K562 (cell line): ENCODE results near the gene CNTN4. TPM values are rescaled to one million over a fixed set of nuclear protein-coding genes. Genes with fewer than 3 reads are reported as not detected.

Experiments used
- ATAC-seq: fragments of 200-7000 bp; cut with Tn5 transposase; 3 replicates; pipeline ENCODE4 v1.9.1; 2020; ENCODE audit warnings: moderate library complexity
- BruUV-seq: library from RNA; stranded (reverse); fragments of 400-500 nt; replicated peaks from 2 replicates; lab custom pipeline; 2021; lab: Mats Ljungman, UMichigan
- CTCF ChIA-PET: fragments of 300-600 bp; formaldehyde crosslinking; extraction: SDS; loops from one replicate; lab custom pipeline; 2021; ENCODE audit warnings: low intra/inter-chr PET ratio; lab: Yijun Ruan, JAX
- POLR2A ChIA-PET: fragments of 300-600, 350-650 bp; sonication (Branson Sonifier 250); formaldehyde crosslinking; extraction: SDS; loops from one replicate; lab custom pipeline; 2021; ENCODE audit warnings: antibody characterized with exemption, inconsistent platforms; lab: Yijun Ruan, JAX
- DNase-seq, 4 experiments: peaks; one replicate each; pipeline versions ENCODE4 v3.0.0 to v3.0.0-alpha.2; 2011 to 2018; ENCODE audit warnings: low spot score in 3 of 4, mixed read lengths in 3 of 4; ENCODE audit errors: extremely low read depth in 1 of 4
- FAIRE-seq: peaks from 2 replicates; lab custom pipeline; 2011; peaks lifted over from hg19 to GRCh38; lab: Jason Lieb, UNC
- H2AFZ ChIP-seq: 2 replicates; pipeline ENCODE4 v1.6.0; 2011; ENCODE audit warnings: low read depth, low read length, control low read depth, inconsistent platforms
- H3K27ac ChIP-seq: fragments of 200-600 bp; 3 replicates; pipeline ENCODE4 v1.8.0; 2011; ENCODE audit warnings: low read depth, mild to moderate bottlenecking, control low read depth, inconsistent platforms, low read length, moderate library complexity, mixed read lengths; ENCODE audit errors: extremely low read depth
- H3K27me3 ChIP-seq, 2 experiments: fragments of 300-600 bp in 1 of 2; 2 replicates in 1 of 2; 3 replicates in 1 of 2; pipeline versions ENCODE4 v1.6.0 to v1.8.0; 2011; ENCODE audit warnings: inconsistent platforms in 2 of 2, low read length in 2 of 2, mild to moderate bottlenecking in 1 of 2, mixed read lengths in 1 of 2, moderate library complexity in 1 of 2; ENCODE audit not compliant: control insufficient read depth in 2 of 2, insufficient read depth in 2 of 2
- H3K36me3 ChIP-seq: fragments of 300-600 bp; 3 replicates; pipeline ENCODE4 v1.8.0; 2011; ENCODE audit warnings: mild to moderate bottlenecking, low read length, inconsistent platforms; ENCODE audit not compliant: control insufficient read depth, insufficient read depth
- H3K4me1 ChIP-seq, 2 experiments: fragments of 200-600 bp in 1 of 2; replicated peaks in 1 of 2; 2 replicates in 1 of 2; 3 replicates in 1 of 2; pipeline versions ENCODE4 v1.5.1 to v1.8.0; 2011; ENCODE audit warnings: inconsistent platforms in 2 of 2, low read length in 2 of 2, mild to moderate bottlenecking in 1 of 2, mixed read lengths in 1 of 2, moderate library complexity in 1 of 2; ENCODE audit not compliant: control insufficient read depth in 2 of 2, insufficient read depth in 2 of 2
- H3K4me2 ChIP-seq: 2 replicates; pipeline ENCODE4 v1.6.1; 2011; ENCODE audit warnings: low read length, control low read depth, inconsistent platforms, mixed read lengths; ENCODE audit not compliant: insufficient read depth
- H3K4me3 ChIP-seq: fragments of 200-600 bp; sonication (generic), shearing (Covaris generic); 2 replicates; pipeline ENCODE4 v1.5.1; 2016; ENCODE audit warnings: control low read depth, inconsistent platforms
- H3K79me2 ChIP-seq: fragments of 200-600 bp; 3 replicates; pipeline ENCODE4 v1.8.0; 2011; ENCODE audit warnings: low read length, inconsistent platforms; ENCODE audit not compliant: control insufficient read depth, insufficient read depth
- H3K9ac ChIP-seq, 2 experiments: 2 replicates each; pipeline versions ENCODE4 v1.6.0 to v1.6.1; 2011; ENCODE audit warnings: low read depth in 2 of 2, low read length in 2 of 2, control low read depth in 1 of 2, inconsistent platforms in 1 of 2, mild to moderate bottlenecking in 1 of 2, mixed read lengths in 1 of 2; ENCODE audit not compliant: insufficient read depth in 1 of 2
- H3K9me1 ChIP-seq: one replicate; pipeline ENCODE4 v1.6.0; 2011; ENCODE audit warnings: inconsistent platforms, mild to moderate bottlenecking, low read length, moderate library complexity; ENCODE audit not compliant: control insufficient read depth, insufficient read depth
- H3K9me3 ChIP-seq: replicated peaks from 2 replicates; pipeline ENCODE4 v1.5.1; 2011; ENCODE audit warnings: low read depth, low read length, inconsistent platforms; ENCODE audit not compliant: control insufficient read depth, insufficient read depth
- H4K20me1 ChIP-seq: replicated peaks from 2 replicates; pipeline ENCODE4 v1.6.1; 2011; ENCODE audit warnings: low read length, inconsistent platforms, mixed read lengths; ENCODE audit not compliant: control insufficient read depth, insufficient read depth
- CSDE1 ChIP-seq, 2 experiments: fragments of 450-650 bp; IDR thresholded peaks; 2 replicates each; pipeline ENCODE4 v1.6.1; 2016; ENCODE audit warnings: mild to moderate bottlenecking in 1 of 2
- EP300 ChIP-seq: IDR thresholded peaks from 2 replicates; pipeline ENCODE4 v1.6.1; 2012; ENCODE audit warnings: low read length, improper control_type of control experiment
- FOXA1 ChIP-seq: fragments of 450-650 bp; IDR thresholded peaks from 2 replicates; pipeline ENCODE4 v1.6.1; 2016; ENCODE audit warnings: mild to moderate bottlenecking, borderline replicate concordance
- MEF2D ChIP-seq: conservative IDR thresholded peaks from 2 replicates; pipeline ENCODE4 v1.6.1; 2016; ENCODE audit warnings: low read depth, missing genetic modification characterization, missing compliant biosample characterization
- RFX5 ChIP-seq: IDR thresholded peaks from 2 replicates; pipeline ENCODE4 v1.6.1; 2011; ENCODE audit warnings: low read depth, mild to moderate bottlenecking, improper control_type of control experiment, low read length
- SMARCA5 ChIP-seq: fragments of 450-650 bp; IDR thresholded peaks from 2 replicates; pipeline ENCODE4 v1.6.1; 2016
- ZBTB7A ChIP-seq: IDR thresholded peaks from 2 replicates; pipeline ENCODE4 v1.6.1; 2011; ENCODE audit warnings: low read depth, mild to moderate bottlenecking, low read length, moderate library complexity, borderline replicate concordance; ENCODE audit not compliant: control insufficient read depth
- ZC3H8 ChIP-seq: fragments of 450-650 bp; IDR thresholded peaks from 2 replicates; pipeline ENCODE4 v1.6.1; 2017
- ZNF197 ChIP-seq: fragments of 200-800 bp; sonication (Bioruptor generic); IDR thresholded peaks from 2 replicates; pipeline ENCODE4 v1.6.1; 2016; ENCODE audit warnings: low read depth, missing genetic modification characterization, missing compliant biosample characterization
- ZNF561 ChIP-seq: fragments of 450-650 bp; formaldehyde crosslinking; conservative IDR thresholded peaks from 2 replicates; pipeline ENCODE4 v1.4.0; 2020; ENCODE audit warnings: mild to moderate bottlenecking, moderate library complexity
- ZNF79 ChIP-seq: fragments of 250-450 bp; sonication (Bioruptor Pico); IDR thresholded peaks from 2 replicates; pipeline ENCODE4 v1.4.0; 2020; ENCODE audit warnings: low read depth, mild to moderate bottlenecking, moderate library complexity
- WGBS: fragments of 100-300 bp; shearing (Covaris generic); methylation state at CpG from one replicate; pipeline ENCODE4 v1.1.6; 2016; ENCODE audit warnings: low coverage, mixed read lengths; ENCODE audit not compliant: insufficient coverage; ENCODE audit errors: missing lambda C conversion rate; 5-methylcytosine and 5-hydroxymethylcytosine counted together
- in situ Hi-C: fragments of 300-500 bp; cut with MboI; formaldehyde crosslinking; loops from 4 replicates; pipeline ENCODE4 v1.15.0; 2018; ENCODE audit warnings: inconsistent platforms, mixed read lengths
- intact Hi-C: fragments of 100-400 bp; cut with micrococcal nuclease; formaldehyde crosslinking; loops from 2 replicates; pipeline ENCODE4 v1.14.2; 2022
- polyA plus RNA-seq, 8 experiments: library from polyadenylated mRNA; depleted of rRNA in 4 of 8; stranded (reverse) in 5 of 8; unstranded in 3 of 8; fragments of >200 nt; fragmentation: Nextera tagmentation in 2 of 8; fragmentation: Illumina TruSeq in 1 of 8; extraction: Ambion mirVana in 2 of 8; extraction: Trizol in 1 of 8; gene quantifications; 2 replicates each; pipeline versions ENCODE4 v1.2.1 to v1.2.3, GENCODE V29; 2011 to 2014; ENCODE audit warnings: inconsistent platforms in 1 of 8, missing spikeins in 1 of 8
- total RNA-seq, 7 experiments: library from RNA; depleted of rRNA in 6 of 7; stranded (reverse); fragments of >200 nt in 6 of 7; fragmentation: Illumina TruSeq in 2 of 7; extraction: Trizol in 2 of 7; gene quantifications; 2 replicates each; pipeline versions ENCODE4 v1.2.1 to v1.2.3, GENCODE V29; 2011 to 2021; ENCODE audit warnings: low replicate concordance in 1 of 7
- TF ChIP-seq, protein P1 (sequence below): fragments of 450-650 bp; conservative IDR thresholded peaks from 2 replicates; pipeline ENCODE4 v1.6.1; 2016; ENCODE audit warnings: missing genetic modification characterization, low read depth, mild to moderate bottlenecking, missing compliant biosample characterization, moderate library complexity
- TF ChIP-seq, protein P2 (sequence below): fragments of 250-450 bp; sonication (Bioruptor Pico); IDR thresholded peaks from 2 replicates; pipeline ENCODE4 v1.5.0; 2020; ENCODE audit warnings: mild to moderate bottlenecking
- TF ChIP-seq, protein P3 (sequence below): fragments of 250-450 bp; sonication (Bioruptor Pico); IDR thresholded peaks from 2 replicates; pipeline ENCODE4 v1.8.0; 2022; ENCODE audit warnings: moderate library complexity, mild to moderate bottlenecking, inconsistent platforms

The CNTN4 gene
- total and polyA plus RNA-seq, 9 of the 15 experiments (the other 6 are each of a cell fraction or from before 2014, with no cell fraction given), result not detected

DNA sequence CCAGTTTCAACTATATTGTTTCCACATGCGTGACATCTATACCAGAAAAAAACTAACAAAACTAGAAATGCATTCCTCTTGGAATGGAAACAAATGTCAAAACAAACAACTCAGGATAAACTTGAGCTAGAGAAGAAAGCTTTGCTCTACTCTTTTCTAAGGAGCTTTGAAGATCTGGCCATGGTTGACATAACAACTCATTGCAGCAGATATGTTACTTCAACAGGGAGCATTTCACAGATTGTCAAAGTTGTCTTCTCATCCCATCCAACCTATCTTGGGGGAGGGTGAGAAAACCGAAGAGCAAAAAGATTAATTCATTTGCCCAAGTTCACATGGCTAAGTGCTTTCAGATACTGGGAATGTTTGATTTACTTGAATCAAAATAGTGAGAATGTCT, 484.4 kb downstream of the CNTN4 start:
- WGBS, result 0% methylated on average over 2 of the region's 2 CpGs

GRCh38 chr3:2589336-2589969, 490.8 kb downstream of the CNTN4 start:
- H3K27me3 ChIP-seq, result no peaks in the 10 kb centered on the region
- CTCF ChIA-PET, result no interaction called here
- H3K9ac ChIP-seq, result no peak overlapping the region
- BruUV-seq, result no TSS peak
- H3K4me2 ChIP-seq, result no peak overlapping the region
- H3K79me2 ChIP-seq, result no peaks in the 10 kb centered on the region
- in situ Hi-C loops, result no loop called here
- H3K4me3 ChIP-seq, result no peak overlapping the region
- H3K9me1 ChIP-seq, result no peaks in the 10 kb centered on the region
- no peaks in the 10 kb centered on the region for H4K20me1 ChIP-seq
- H2AFZ ChIP-seq, result no peak overlapping the region
- POLR2A ChIA-PET, result no interaction called here
- no peaks in the 10 kb centered on the region for H3K9me3 ChIP-seq
- no peak for DNase-seq
- H3K36me3 ChIP-seq, result no peaks in the 10 kb centered on the region
- WGBS, result 2% methylated on average over 6 of the region's 6 CpGs
- no peaks in the 10 kb centered on the region for H3K4me1 ChIP-seq
- no peak for ATAC-seq
- no peak overlapping the region for H3K27ac ChIP-seq
- intact Hi-C loops, result no loop called here
- FAIRE-seq, result no peak
- TF ChIP-seq ZNF79 (CRISPR knock-in tag) (no peak), EP300 (no peak), SMARCA5 (no peak), MEF2D (tag) (no peak), CSDE1 (IDR thresholded peaks at IDR 0.05) (no peak), ZNF561 (CRISPR knock-in tag) (no peak), ZC3H8 (no peak), ZNF197 (no peak)
- TF ChIP-seq, protein P1, sequence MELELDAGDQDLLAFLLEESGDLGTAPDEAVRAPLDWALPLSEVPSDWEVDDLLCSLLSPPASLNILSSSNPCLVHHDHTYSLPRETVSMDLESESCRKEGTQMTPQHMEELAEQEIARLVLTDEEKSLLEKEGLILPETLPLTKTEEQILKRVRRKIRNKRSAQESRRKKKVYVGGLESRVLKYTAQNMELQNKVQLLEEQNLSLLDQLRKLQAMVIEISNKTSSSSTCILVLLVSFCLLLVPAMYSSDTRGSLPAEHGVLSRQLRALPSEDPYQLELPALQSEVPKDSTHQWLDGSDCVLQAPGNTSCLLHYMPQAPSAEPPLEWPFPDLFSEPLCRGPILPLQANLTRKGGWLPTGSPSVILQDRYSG, result no peak
- TF ChIP-seq, protein P2, sequence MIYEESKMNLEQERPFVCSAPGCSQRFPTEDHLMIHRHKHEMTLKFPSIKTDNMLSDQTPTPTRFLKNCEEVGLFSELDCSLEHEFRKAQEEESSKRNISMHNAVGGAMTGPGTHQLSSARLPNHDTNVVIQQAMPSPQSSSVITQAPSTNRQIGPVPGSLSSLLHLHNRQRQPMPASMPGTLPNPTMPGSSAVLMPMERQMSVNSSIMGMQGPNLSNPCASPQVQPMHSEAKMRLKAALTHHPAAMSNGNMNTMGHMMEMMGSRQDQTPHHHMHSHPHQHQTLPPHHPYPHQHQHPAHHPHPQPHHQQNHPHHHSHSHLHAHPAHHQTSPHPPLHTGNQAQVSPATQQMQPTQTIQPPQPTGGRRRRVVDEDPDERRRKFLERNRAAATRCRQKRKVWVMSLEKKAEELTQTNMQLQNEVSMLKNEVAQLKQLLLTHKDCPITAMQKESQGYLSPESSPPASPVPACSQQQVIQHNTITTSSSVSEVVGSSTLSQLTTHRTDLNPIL (CRISPR knock-in tag), result no peak
- TF ChIP-seq, protein P3, sequence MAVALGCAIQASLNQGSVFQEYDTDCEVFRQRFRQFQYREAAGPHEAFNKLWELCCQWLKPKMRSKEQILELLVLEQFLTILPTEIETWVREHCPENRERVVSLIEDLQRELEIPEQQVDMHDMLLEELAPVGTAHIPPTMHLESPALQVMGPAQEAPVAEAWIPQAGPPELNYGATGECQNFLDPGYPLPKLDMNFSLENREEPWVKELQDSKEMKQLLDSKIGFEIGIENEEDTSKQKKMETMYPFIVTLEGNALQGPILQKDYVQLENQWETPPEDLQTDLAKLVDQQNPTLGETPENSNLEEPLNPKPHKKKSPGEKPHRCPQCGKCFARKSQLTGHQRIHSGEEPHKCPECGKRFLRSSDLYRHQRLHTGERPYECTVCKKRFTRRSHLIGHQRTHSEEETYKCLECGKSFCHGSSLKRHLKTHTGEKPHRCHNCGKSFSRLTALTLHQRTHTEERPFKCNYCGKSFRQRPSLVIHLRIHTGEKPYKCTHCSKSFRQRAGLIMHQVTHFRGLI (CRISPR knock-in tag), result no peak

More for the DNA sequence above, 484.4 kb downstream of the CNTN4 start:
- in situ Hi-C loops (no loop called here), intact Hi-C loops (no loop called here)
- Histone ChIP-seq H3K27me3 (no peaks in the 10 kb centered on the region), H3K9me3 (no peaks in the 10 kb centered on the region), H3K9ac (no peak overlapping the region), H3K79me2 (no peaks in the 10 kb centered on the region), H3K36me3 (no peaks in the 10 kb centered on the region), H4K20me1 (no peaks in the 10 kb centered on the region), H3K27ac (no peak overlapping the region), H3K4me3 (no peak overlapping the region), H3K4me1 (no peaks in the 10 kb centered on the region), H3K4me2 (no peak overlapping the region), H3K9me1 (no peaks in the 10 kb centered on the region), H2AFZ (no peak overlapping the region)
- POLR2A ChIA-PET, result no interaction called here
- FAIRE-seq (no peak), DNase-seq (no peak), ATAC-seq (no peak)
- CTCF ChIA-PET, result no interaction called here
- BruUV-seq, result no TSS peak
- TF ChIP-seq ZBTB7A, result no peak
- no peak for TF ChIP-seq FOXA1
- no peak for TF ChIP-seq RFX5
